ENCODE data around the gene RTN3.

GRCh38 chr11:63761931-63762653 is 80.8 kb downstream of the RTN3 start:
- TF ChIP-seq POLR2AphosphoS5 (IDR thresholded peaks at IDR 0.05; ENCODE audit: low read depth, low read length) (no peak), POLR2A (IDR thresholded peaks at IDR 0.05; ENCODE audit: low read depth, low read length) (no peak)

All from GM12892 (cell line).